LoVo (cell line): ENCODE results near the gene KCNQ2.
A peak's percentile ranks its signal among the peaks of the same experiment; 100 is the strongest.

ENCODE experiments used
- DNase-seq: peaks from one replicate; pipeline ENCODE4 v3.0.0-alpha.2; 2016; ENCODE audit warnings: low spot score

The KCNQ2 gene

DNA sequence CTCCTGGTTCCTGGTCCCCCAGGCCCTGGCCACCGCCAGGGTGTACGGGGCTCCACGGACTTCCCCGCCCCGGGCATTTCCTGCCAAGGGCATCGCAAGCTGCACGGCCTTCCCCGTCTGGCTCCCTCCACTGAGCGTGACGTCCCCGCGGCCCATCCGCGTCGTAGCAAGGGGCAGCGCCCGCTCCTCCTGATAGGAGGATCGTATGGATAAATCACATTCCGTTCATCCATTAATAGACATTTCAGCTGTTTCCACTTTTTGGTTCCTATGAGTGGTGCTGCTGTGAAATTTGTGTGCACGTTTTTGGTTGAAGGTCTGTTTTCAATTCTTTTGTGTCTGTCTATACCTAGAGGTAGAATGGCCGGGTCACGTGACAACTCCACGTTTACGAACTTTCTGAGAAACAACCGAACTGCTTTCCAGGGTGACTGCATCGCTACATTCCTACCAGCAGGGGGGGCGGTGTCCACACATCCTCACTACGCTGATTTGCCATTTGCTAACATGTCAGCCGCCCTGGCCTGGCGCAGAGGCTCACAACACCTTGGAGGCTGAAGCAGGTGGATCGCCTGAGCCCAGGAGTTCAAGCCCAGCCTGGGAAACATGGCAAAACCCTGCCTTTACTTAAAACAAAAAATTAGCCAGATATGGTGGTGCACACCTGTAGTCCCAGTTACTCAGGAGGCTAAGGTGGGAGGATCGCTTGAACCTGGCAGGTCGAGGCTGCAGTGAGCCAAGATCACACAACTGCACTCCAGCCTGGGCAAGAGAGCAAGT is 37.7 kb downstream of the KCNQ2 start:
- peak; percentile 69 for DNase-seq

DNA sequence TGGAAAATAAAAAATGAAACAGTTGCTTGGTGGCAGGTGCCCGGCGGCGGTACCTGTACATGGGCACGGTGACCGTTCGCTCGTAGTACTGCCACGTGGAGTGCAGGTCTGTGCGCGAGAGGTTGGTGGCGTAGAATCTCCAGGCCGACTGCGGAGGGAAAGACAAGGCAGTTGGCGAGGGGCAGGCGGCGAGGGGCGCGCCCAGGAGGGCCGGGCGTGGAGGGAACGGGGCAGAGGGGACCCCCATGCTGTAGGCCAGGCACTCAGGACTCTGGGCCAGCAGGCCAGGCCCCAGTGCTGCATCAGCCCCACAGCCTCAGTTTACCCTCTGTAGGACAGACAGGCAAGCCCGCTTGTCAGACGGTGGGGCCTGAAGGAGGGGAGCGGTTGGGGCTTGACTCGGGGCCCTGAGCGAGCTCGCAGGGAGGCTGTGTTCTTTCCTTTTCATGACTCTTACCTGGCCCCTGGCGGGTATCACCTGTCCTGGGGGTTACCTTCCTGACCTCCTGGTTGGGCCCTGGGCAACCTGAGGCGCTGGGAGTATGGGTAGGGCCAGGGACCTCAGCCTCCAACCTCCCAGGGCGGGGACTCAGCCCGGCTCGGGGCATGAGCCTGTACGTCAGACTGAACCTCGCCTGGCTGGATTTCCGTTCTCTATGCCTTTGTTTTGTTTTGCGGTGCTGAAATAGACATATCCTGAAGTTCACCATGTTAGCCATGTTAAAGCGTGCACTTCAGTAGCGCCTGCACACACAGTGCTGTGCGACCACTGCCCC is 38.5 kb downstream of the KCNQ2 start:
- no peak for DNase-seq

DNA sequence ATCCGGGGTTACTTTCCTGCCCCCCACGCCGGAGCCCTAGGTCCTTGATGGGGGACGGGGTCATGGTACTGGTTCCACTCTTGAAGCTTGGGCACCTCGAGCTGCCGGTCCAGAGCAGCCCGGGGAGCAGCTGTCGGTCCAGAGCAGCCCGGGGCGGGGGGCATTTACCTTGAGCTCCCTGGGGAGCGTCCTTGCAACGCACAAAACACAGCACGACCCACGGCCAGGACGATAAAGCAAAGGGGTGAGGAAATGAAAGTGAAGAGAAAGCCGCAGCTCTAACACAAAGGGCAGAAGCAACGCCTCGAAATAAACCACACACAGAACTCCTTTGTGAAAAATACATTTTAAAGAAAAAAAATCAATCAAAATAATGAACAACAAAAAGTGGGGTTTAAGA is 39.1 kb downstream of the KCNQ2 start:
- DNase-seq, result no peak

DNA sequence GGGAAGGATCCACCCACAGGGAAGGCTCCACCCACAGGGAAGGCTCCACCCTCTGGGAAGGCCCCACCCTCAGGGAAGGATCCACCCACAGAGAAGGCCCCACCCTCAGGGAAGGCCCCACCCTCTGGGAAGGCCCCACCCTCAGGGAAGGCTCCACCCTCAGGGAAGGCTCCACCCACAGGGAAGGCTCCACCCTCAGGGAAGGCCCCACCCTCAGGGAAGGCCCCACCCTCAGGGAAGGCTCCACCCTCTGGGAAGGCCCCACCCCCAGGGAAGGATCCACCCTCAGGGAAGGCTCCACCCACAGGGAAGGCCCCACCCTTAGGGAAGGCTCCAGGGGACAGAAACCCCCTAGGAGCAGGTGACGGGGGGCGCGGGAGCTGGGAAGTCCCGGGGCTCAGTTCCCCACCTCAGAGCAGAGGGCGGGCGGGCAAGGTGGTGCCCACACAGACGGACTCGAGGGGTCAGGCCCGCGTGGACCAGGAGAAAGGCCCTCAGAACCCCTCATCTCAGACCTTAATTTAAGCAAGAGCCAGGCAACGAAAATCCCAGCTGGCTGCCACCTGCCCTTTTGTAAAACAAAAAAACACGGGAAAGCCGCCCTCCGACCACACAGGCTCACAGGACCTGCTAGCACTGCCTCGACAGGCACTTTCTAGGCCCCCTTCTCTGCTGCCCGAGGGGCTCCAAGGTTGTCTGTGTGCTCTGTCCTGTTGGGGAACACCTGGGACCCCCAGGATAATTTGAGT is 39.7 kb downstream of the KCNQ2 start:
- DNase-seq, result no peak

DNA sequence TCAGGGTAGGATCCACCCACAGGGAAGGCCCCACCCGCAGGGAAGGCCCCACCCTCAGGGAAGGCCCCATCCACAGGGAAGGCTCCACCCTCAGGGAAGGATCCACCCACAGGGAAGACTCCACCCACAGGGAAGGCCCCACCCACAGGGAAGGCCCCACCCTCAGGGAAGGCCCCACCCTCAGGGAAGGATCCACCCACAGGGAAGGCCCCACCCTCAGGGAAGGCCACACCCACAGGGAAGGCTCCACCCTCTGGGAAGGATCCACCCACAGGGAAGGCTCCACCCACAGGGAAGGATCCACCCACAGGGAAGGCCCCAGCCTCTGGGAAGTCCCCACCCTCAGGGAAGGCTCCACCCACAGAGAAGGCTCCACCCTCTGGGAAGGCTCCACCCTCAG is 40.5 kb downstream of the KCNQ2 start:
- no peak for DNase-seq

DNA sequence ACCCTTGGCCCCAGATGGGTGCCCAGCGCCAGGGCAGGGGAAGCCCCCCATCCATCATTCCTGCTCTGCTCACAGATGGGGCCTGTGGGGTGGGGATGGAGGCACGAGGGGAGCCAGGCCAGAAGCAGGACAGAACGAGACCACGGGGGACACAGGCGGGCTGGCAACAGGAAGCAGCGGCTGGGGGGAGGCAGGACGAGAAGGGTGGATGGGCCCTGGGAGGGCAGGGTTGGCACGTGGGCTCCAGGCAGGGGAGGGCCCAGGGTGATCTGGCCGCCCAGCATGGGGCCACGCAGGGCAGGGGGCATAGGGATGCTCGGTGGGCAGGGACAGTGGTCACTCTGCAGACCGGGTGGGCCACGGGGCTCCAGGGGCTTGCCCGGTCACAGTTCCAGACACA is 41.6 kb downstream of the KCNQ2 start:
- DNase-seq, result no peak

DNA sequence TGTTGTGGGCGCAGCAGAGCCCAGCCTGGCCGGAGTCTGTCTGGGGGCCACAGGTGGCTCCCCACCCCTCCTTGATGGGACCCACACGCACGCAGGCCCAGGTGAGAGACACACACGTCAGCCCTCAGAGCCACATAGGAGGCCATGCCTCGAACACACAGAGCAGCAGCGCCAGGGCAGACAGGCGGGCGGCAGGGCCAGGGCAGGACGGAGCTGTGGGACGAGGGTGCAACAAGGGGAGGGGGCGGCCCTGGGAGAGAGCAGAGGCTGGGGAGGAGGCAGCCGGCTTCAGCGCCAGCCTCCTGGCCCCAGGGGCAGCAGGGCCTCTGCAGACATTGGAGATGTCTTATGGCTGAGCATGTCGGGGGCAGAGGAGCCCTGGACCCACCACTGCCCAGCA is 42.5 kb downstream of the KCNQ2 start:
- no peak for DNase-seq

DNA sequence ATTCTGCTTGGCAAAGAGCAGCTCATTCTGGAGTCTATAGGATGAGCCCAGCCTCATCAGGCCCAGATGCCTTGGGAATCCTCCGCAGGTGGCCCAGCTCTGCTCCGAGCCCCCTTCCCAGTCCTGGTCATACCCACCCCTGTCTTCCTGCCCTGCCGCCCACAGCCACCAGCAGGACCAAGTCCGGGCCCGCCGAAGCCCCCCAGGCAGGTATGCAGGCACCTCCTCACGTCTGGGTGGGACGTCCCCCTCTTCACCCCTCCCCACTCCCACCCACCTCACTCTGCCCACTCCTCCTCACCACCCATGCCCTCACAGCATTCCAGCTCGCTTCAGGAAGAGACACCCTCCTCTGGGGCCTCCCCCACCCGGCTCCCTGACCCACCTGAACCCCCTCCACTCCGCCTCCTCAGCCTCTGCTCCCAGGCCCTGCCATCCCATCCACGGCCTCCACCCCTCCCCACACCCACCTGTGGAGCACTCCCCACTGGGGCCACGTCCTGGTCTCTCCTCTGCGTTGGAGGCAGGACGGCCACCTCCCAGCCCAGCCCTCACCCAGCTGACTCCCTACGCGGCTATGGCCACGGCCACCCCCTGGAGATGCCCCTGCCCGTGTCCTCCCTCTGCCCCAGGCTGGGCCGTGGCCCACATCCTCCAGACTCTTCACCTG is 43.4 kb downstream of the KCNQ2 start:
- no peak for DNase-seq

DNA sequence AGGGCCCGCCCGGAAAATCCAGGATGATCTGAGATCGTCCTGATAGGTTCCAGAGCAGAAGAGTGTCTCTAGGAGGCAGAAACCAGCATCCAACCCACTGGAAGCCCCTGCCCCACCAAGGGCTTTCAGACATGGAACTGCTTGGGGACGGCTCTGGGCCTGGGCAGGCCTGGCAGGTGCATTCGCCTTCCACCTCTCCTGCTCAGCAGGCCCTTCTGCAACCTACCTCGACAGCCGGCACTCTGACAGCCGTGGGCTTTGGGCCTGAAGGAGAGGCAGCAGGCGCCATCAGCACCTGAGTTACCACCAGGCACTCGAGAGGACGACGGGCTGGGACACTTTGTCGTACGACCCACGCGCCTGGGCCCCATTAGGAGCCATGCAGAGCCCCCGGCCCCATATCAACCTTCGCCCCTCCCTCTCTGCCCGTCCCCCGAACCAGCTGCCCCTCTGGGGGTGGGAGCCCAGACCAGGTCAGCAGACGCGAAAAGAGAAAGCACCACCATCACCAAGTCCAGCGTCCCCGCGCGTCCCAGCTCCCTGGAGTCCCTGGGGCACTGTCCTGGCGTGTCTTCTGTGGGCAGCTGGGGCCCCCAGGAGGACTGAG is 44.6 kb downstream of the KCNQ2 start:
- no peak for DNase-seq

DNA sequence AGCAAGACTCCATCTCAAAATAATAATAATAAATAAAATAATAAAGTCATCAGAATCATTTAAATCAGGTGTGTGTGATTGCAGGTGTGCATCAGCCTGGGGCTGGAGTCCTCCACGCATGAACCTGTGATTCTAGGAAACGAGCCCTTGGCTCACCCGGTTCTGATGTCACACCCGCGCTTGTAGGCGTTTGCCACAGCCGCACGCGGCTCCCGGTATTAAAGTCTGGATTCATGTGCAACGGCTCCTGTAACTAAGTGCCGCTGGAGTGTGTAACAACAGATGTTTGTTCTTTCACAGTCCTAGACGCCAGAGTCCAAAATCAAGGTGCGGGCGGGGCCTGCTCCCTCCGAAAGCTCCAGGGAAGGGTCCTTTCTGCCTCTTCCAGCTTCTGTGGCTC is 45.2 kb downstream of the KCNQ2 start:
- no peak for DNase-seq

DNA sequence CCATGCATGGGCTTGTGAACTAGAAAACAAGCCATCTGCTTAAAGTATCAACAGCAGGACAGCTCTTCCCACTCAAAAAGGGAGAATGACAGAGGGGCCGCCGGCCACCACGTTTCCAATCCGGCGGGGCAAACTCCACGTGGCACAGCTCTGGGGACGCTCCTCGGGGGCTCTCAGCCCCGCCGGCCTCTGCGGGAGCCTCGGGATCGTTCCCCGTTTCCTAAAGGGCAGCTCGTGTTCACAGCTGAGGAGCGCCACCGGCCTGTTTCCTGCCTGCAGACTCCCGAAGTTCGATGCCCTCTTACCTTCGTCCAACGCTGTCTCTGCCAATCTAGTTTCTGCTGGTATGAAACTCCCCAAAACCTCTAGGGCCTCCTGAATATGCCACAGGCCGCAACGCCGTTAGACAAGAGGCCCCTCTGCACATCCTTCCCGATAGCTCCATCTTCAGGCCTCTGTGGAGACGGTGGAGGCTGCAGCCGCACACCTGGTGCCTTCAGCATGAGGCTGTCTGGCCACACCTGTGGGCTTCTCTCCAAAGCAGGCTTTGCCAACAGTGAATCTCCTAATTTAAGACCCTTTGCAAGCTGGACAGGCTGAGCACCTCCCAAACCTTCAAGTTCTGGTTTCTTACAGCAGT is 46.5 kb downstream of the KCNQ2 start:
- no peak for DNase-seq

DNA sequence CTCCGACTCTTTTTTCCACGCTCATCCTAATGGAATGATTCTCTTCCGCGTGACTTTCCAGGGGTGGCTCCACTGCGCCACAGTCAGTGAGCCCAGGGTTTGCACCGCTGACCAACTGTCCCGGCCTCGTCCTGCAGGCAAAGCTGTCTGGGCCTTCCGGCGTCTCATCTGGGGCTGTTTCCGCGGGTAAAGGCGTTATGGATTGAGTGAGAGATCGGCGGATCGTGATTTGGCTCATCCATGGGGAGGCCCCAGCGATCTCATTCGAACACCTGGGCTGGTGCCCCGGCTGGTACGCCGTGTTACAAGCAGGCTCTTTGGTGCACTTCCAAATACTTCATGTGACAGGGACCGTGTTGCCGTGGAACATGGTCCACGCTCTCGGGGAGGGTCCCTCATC is 47.8 kb downstream of the KCNQ2 start:
- no peak for DNase-seq

DNA sequence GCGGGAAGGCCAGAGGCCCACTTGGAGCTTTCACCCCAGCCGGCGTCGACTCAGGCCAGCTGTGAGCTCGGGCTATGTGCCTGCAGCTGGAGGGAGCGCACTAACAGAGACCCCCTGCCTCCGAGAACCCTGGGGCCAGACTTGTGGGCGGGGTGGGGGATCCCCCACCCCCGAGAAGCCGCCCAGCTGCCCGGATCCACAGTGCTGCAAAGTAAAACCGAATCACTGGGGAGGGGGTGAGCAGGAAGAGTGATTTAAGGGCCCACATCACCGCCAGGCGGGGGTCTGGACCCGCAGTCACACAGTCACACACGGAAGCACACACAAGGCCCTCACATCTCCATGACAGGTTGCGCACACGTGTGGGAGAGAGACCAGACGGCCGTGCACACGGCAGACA is 48.7 kb downstream of the KCNQ2 start:
- DNase-seq, result no peak

DNA sequence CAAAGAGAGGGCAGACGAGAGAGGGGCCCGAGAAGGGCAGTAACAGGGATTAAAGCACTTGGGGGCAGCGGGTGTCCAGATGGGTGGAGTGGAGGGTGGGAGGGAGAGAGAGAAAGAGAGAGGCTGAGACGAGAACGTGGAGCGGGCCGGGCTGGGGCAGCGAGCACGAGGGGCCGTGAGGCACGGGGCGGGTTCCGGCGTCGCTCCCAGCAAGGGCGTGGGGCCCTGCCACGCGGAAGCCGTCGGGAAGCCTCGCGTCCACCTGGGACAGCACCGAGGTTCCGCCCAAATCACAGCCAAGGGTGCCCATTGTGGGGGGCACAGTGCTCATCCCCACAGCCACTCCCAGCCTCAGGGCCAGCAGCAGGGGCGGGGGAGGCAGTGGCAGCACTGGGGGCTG is 49.8 kb downstream of the KCNQ2 start:
- DNase-seq, result no peak

DNA sequence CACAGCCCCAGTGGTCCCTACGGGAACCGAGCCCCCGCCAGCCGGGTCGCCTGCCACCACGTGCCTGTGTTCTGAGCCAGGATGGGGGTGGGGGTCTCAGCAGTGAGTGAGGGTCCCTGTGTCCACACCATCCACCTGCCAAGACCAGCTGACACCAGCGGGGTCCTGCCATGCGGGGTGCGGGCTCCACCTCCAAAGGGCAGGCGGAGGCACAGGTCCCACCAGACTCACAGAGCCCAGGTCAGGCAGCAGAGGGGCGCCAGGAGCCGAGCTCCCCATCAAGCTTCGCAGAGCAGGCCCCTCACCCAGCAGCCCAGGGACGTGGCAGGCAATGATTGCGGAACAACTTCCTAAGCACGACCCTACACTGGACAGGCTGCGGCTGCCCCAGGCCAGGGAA is 50.5 kb downstream of the KCNQ2 start:
- no peak for DNase-seq

DNA sequence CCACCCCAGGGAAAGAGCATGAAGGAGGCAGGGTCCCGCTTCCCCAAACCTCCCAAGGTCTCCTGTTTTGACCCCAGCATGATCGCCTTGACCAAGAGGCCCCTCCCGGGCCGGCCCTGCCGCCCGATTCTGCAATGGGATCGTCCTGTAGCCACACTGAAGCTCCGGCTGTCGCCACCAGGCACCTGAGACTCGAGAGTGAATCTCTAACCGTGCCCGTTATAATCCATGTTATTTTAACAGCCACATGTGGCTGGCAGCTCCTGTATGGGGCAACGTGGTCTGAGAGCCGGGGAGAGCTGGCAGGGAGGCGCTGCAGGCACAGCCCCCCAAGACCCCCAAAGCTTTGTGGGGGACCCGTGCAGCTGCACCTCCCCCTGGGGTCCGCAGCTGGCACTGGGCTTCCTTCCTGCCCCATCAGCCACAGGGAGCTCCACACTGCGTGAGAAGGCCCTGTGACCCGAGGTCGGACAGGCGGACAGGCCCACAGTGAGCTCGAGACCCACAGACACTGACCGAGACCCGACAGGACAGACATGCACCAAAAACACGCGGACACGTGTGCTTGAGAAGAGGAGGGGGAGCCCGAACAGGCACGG is 51.3 kb downstream of the KCNQ2 start:
- DNase-seq, result no peak

DNA sequence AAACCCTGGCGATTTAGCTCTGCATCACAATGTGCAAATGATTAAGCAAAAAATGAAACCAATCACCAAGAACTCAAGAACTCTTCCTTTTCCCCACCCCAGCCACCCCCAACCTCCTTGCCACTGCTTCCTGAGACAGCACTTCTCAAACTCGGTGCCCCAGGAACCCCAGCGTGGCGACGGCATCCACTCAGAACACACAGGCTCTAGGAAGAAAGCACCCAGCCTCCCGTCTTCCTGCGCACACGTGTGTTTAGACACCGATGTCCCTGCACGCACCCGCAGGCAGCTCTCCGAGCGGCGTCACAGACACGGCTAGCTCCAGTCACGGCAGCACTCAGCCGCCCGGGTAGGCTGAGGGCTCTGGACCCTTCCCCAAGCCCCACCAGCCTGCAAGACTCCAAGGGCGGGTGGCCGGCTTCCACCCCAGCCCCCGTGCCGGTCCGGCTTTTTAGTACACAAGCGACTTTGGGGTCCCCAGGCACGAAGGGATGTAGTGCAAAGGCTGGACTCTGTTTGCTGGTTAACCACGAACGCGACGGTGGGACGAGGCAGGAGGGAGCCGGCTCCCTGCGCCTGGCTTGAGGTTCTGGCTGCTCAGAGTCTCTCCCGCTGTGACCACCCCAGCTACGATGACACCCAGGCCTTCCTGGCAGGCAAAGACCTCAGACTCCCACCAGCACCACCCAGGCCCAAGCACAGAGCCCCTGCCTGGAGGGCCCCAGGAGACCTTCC is 51.9 kb downstream of the KCNQ2 start:
- no peak for DNase-seq

DNA sequence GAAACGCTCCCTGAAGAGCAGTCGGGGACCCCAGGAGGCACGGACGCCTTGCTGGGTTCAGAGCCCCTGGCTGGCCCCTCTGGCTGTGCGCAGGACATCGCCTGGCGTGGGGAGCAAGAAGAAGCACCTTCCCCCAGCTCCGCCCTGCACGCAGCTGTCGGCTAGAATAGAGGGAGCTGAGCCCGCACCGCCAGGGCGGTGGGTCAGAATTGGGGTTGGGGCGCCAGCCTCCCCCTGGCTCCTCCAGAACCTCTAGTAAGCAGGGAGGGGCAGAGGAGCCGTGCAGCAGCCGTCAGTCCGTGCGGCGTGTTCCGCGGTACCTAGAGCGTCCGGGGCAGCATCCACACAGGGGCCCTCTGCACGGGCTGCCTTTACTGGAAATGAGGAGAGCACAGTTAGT is 53.2 kb downstream of the KCNQ2 start:
- no peak for DNase-seq

DNA sequence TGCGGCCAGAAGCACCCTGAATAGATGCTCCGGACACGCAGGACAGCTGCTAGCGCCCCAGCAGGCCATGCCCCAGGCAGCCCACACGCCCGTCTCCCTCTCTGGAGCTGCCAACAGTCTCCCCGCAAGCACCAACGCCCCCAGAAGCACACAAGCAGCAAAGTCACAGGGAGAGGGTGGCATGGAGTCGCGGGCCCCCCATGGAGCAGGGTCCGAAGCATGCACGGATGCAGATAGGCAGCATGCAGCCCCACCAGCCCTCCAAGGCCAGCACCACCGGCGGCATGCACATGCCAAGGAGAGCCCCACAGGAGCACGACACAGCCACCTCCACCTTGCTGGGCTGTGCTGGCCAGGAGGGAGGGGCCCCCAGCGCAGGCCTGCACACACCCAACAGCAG is 53.8 kb downstream of the KCNQ2 start:
- no peak for DNase-seq

DNA sequence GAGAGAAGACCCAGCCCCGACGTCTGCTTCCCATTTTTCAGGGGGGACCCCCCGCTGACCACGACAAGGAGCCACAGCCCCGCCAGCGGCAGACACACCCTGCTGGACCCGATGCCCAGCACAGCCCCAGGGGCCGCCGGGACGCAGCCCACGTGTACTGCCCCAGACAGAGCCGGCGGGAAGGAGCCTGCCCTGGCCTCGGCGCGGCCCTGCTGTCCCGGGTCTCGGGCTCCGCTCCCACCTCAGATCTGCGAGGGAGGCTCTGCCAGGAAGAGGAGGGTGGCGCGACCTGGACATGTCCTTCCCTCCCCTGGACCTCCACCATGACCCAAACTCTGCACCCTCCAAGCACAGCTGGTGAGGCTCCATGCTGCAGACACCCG is 54.7 kb downstream of the KCNQ2 start:
- DNase-seq, result no peak
